HG03520 (cell line): ENCODE data around the gene PSME2.
"Not testable (repeated sequence)": the region's sequence is repeated elsewhere in the genome, so short reads cannot be mapped to it uniquely, and the experiment has no call there.

Experiments used
- ATAC-seq: cut with Tn5 transposase; IDR thresholded peaks from one replicate; pipeline ENCODE4 v1.9.1; 2021; ENCODE audit warnings: mild to moderate bottlenecking, moderate library complexity; ENCODE audit not compliant: unreplicated experiment

Gene PSME2

GRCh38 chr14:24115422-24116127 is 30.8 kb downstream of the PSME2 start:
- ATAC-seq: no peak

GRCh38 chr14:24114532-24115421 is 31.6 kb downstream of the PSME2 start, which contains the start of the genes DCAF11 and NRL:
Gene DCAF11, plus strand, starts transcription at chr14:24114777. Its CDS starts 818 bp downstream, at chr14:24115595.
Gene NRL, minus strand, starts transcription at chr14:24114949. Its CDS starts 32,101 bp downstream, at chr14:24082848.
- peak; percentile 78 for ATAC-seq

- peak; percentile 18 for ATAC-seq
These were observed 32.4 kb downstream of the PSME2 start for GRCh38 chr14:24113801-24114531.

GRCh38 chr14:24113379-24113800 is 33.0 kb downstream of the PSME2 start:
- no peak for ATAC-seq

GRCh38 chr14:24110523-24110922 is 35.9 kb downstream of the PSME2 start:
- no peak for ATAC-seq

- ATAC-seq: no peak
These were observed 36.4 kb downstream of the PSME2 start for GRCh38 chr14:24110060-24110459.

GRCh38 chr14:24108336-24108874 is 38.0 kb downstream of the PSME2 start:
- ATAC-seq: no peak

- no peak for ATAC-seq
These were observed 39.6 kb downstream of the PSME2 start for GRCh38 chr14:24106672-24107271.

- not testable (repeated sequence) for ATAC-seq
These were observed 40.7 kb downstream of the PSME2 start for GRCh38 chr14:24105609-24106239.

- no peak for ATAC-seq
These were observed 43.0 kb downstream of the PSME2 start for GRCh38 chr14:24103451-24103850.

GRCh38 chr14:24102357-24103048 is 43.9 kb downstream of the PSME2 start:
- ATAC-seq: no peak

GRCh38 chr14:24100982-24101494 is 45.4 kb downstream of the PSME2 start:
- ATAC-seq: no peak

- no peak for ATAC-seq
These were observed 46.0 kb downstream of the PSME2 start for GRCh38 chr14:24100197-24100981.

GRCh38 chr14:24098927-24099813 is 47.2 kb downstream of the PSME2 start:
- ATAC-seq: no peak

- ATAC-seq: no peak
These were observed 48.0 kb downstream of the PSME2 start for GRCh38 chr14:24098229-24098926.

GRCh38 chr14:24096545-24097181 is 49.7 kb downstream of the PSME2 start:
- no peak for ATAC-seq
